Measurements from ENCODE around the gene DPH1. TPM values are rescaled to one million over a fixed set of nuclear protein-coding genes. Genes with fewer than 3 reads are reported as not detected.

The DPH1 gene
- total RNA-seq, 4 donors from 2014 or later: 25.9 to 130 (median 64.5) TPM

GRCh38 chr17:2057175-2057759, 27.3 kb downstream of the DPH1 start:
- H3K4me1 ChIP-seq: peaks cover 4 to 79% (median 40%) of the 10 kb centered on the region in 4 donors
- peak overlapping the region; percentile 41 to 73 (median 62) for H3K4me3 ChIP-seq
- peak in 1 of 3 donors; percentile 58 for DNase-seq
- H3K27ac ChIP-seq: peak overlapping the region; percentile 88 to 96 (median 94)
- H3K36me3 ChIP-seq: no peaks in the 10 kb centered on the region
- TF ChIP-seq POLR2A (IDR thresholded peaks at IDR 0.05) (no peak), CTCF (IDR thresholded peaks at IDR 0.05) (peak in 1 of 6 experiments; percentile 3)
- no peaks in the 10 kb centered on the region for H3K9me3 ChIP-seq
- peaks cover 0 to 24% of the 10 kb centered on the region in 2 donors for H3K27me3 ChIP-seq

GRCh38 chr17:2057760-2058585, 28.0 kb downstream of the DPH1 start:
- TF ChIP-seq POLR2A (IDR thresholded peaks at IDR 0.05) (no peak), CTCF (IDR thresholded peaks at IDR 0.05) (no peak)
- H3K9me3 ChIP-seq: no peaks in the 10 kb centered on the region
- H3K27ac ChIP-seq: peak overlapping the region; percentile 88 to 96 (median 94)
- H3K27me3 ChIP-seq: peaks cover 0 to 24% of the 10 kb centered on the region in 2 donors
- no peaks in the 10 kb centered on the region for H3K36me3 ChIP-seq
- DNase-seq: peak in 2 of 3 donors; percentile 64
- H3K4me1 ChIP-seq: peaks cover 4 to 86% (median 45%) of the 10 kb centered on the region in 4 donors
- peak overlapping the region; percentile 41 to 73 (median 62) for H3K4me3 ChIP-seq

GRCh38 chr17:2058586-2059546, 28.9 kb downstream of the DPH1 start:
- TF ChIP-seq POLR2A (IDR thresholded peaks at IDR 0.05) (no peak), CTCF (IDR thresholded peaks at IDR 0.05) (peak; percentile 84 to 93 (median 90))
- Histone ChIP-seq H3K4me1 (peaks cover 4 to 88% (median 47%) of the 10 kb centered on the region in 4 donors), H3K4me3 (peak overlapping the region; percentile 31 to 73 (median 62)), H3K27ac (peak overlapping the region; percentile 88 to 96 (median 94)), H3K9me3 (no peaks in the 10 kb centered on the region), H3K27me3 (peaks cover 0 to 22% of the 10 kb centered on the region in 2 donors), H3K36me3 (peaks cover 0 to under 1% (median 0%) of the 10 kb centered on the region in 3 donors)
- peak; percentile 83 to 93 (median 92) for DNase-seq

- Histone ChIP-seq H3K36me3 (peaks cover 0 to 9% (median 0%) of the 10 kb centered on the region in 3 donors), H3K4me3 (peak overlapping the region; percentile 31 to 73 (median 62)), H3K27ac (peak overlapping the region; percentile 88 to 96 (median 94)), H3K27me3 (peaks cover 0 to 17% of the 10 kb centered on the region in 2 donors), H3K4me1 (peaks cover 4 to 89% (median 51%) of the 10 kb centered on the region in 4 donors), H3K9me3 (no peaks in the 10 kb centered on the region)
- DNase-seq: no peak
- TF ChIP-seq CTCF (IDR thresholded peaks at IDR 0.05) (no peak), POLR2A (IDR thresholded peaks at IDR 0.05) (no peak)
Measured at GRCh38 chr17:2059547-2060384, 29.8 kb downstream of the DPH1 start.

Measured in Peyer's patch (tissue), 4 donors.